ENCODE data around the gene IWS1.

IWS1 gene

DNA sequence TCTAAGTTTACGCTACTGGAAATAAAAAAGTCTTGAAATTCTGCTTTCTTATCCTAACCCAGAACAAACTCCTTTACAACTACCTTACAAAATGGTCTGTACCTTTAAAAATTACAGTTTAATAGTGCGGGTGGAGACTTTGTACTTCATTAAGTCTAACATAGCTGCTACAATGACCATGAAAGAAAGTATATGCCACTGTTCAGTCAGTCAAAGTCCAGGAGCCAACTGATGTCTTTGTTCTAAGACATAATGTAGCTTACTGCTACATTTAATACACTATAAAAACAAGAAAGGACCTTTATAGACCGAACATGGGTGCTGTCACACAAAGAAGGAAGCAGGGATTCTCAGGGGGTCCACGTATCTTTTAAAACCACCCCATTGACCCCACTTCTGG lies 36.0 kb downstream of the IWS1 start:
- no peak for DNase-seq (ENCODE audit: low read depth)

DNA sequence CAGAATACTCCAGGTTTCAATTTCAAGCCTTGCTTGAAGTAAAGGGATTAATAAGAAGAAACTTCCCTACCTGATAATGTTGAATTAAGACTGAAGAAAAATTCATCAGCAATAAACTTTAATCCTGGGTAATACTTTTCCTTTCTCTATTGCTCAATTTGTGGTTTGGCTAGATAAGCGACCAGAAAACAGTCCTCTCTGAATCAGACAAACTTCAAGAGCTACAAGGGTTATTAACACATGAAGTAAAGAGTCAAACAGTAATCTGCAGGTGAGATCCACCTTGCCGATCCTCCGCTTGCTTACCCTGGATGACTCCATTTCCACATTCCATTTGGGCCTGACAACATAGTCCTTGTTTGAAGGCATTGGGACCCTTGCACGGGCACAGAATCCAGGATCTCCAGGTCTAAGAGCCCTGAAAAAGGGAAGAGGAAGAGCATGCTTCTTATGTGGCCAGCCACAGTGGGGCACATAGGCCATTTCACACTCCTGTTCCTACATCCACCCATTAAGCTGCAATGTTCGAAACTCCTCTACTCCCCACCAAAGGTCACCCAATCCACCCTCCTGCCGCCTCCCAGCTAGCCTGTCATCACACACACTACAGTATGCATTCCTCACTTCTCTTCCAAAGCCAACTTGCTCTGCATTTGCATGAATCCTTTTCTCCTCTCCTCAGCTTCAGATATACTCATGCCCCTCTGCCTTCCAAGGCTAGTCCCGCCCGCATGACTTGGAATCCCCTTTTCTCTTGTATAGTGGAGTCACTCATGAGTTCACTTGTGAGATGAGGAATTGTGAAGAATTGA lies 39.8 kb downstream of the IWS1 start:
- no peak for DNase-seq (ENCODE audit: low read depth)

DNA sequence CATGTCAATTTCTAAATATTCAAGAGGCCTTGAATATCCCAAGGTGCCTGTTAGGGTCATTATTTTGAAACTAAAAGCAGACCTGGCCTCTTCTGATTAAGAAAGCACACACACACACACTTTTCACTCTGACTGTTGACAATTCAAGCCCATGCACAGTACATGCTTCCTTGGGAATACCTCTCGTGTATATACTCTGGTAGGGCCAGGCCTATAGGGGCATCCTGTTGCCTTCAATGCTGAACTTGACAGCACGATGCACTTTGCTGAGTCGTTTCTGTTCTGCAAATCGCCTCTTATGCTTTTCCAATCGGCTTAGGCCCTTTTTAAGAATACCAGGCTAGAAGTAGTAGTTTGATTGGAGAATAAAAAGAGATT lies 40.6 kb downstream of the IWS1 start:
- no peak for DNase-seq (ENCODE audit: low read depth)

DNA sequence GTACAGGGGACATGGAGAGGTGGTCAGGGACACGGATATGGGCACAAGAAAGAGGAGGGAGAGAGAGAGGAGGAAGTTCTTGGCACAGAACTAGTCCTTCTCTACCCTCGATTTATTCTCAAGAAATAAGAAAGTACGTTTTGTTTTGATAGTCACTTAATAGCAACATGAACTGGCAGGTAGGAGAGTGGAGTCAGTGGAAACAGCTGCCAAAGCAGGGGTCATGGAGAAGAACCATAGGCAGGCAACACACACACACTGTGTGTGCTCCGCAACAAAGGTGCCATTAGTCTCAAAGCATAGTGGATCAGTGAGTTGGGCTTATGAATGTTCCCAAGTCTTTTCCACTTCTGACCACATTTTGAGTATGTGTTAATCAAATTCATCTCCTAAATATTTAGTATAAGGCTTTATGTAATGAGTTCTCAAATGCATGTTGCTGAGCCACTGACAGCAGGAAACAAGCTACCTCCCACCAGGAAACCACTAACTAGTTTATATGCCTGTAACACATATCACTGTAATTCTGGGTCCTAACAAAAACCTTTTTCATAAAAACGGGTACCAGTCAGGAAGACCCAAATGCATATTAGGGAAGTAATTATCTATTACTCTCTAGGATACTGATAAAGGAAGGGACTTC lies 41.1 kb downstream of the IWS1 start:
- no peak for DNase-seq (ENCODE audit: low read depth)

DNA sequence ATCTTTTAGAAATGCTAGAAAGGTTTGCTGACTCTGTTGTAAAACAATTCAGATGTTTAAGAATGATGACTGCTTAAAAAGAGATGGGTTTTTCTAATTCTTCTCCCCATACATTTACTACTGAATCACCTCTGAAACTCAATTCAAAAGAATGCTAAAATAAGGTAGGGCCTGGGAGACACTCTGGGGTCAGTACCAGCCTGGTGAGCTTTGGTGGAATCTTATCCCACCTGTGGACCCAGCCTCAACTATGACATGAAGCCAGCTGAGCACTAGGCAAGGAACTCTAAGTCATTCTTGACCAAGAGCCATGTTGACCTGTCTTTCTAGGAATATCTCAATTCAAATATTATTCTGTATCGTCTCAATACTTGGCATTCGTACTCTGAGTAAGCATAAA lies 44.3 kb downstream of the IWS1 start:
- DNase-seq (ENCODE audit: low read depth) = no peak

DNA sequence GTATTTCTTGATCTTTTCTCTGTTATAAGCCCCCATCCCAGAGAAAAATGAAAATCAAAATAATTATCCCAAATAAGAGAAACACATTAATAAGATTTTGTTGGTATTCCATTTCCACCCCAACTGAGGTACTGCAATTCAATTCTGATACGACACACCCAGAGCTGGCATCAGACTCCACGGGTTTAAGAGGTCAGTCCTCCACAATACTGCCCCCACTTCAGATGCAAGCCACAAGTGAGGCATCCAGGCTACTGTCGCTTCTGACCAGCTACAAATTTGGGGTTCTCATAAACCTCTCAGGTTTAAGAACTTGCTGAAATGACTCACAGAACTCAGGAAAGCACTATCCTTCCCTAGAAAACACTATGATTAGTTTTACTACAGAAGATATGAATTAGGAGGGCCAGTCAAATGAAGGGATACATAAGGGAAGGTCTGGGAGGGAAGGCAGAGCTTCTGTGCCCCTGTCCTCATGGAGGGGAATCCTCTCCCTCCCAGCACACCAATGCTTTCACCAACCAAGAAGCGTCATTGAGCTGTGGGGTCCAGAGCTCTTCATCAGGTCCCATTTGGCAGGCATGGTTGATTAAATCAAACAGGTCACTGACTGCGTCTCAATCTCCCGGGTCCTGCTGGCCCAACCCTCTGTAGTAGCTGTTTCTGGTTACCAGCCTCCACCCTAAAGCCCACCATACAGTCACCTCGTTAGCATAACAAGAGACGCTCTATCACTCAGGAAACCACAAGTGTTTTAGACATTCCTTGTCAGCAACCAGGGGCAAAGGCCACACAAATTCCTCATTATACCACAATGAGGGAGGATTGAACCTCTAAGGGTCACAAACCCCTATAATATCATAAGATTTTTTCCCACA lies 46.2 kb downstream of the IWS1 start:
- DNase-seq (ENCODE audit: low read depth) = no peak

DNA sequence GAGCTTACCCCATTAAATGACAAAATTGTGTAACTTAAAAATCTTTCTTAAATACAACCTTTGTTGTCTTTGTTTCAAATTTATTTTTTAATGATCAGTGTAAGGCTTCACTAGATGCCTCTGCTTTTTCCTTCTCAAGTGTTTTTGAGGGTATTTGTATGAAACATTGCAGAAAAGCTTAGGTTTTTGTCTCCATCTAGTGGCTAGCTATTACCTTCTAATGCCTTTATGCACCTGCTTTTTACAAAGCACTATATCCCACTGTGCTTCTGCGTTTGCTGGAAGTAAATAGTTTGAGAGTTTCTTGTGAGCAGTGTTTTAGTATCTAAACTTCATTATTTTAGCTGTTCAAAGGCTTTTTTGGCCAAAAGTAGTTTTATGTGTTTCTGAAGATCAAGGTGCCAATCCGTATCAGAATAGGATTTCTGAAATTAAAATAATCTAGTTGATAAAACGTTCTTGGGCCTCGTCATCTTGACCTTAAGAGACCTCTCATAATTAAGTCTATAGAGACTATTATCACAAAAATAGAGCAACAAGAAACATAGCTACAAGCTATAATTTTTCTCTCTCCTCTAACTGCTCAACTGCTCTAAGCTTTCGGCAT lies 47.0 kb downstream of the IWS1 start:
- DNase-seq (ENCODE audit: low read depth) = peak; percentile 36

DNA sequence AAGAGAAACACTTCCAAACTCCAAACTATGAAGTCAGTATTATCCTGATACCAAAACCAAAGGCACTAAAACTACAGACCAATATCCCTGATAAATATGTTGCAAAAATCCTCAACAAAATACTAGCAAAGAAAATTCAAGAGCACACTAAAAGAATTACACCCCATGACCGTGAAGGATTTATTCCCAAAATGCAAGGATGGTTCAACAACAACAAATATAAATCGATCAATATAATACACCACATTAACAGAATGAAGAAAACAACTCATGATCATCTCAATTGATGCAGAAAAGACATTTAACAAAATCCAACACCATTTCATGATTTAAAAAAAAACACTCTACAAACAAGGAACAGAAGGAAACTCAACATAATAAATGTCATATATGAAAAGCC lies 50.5 kb downstream of the IWS1 start:
- DNase-seq (ENCODE audit: low read depth) = no peak

DNA sequence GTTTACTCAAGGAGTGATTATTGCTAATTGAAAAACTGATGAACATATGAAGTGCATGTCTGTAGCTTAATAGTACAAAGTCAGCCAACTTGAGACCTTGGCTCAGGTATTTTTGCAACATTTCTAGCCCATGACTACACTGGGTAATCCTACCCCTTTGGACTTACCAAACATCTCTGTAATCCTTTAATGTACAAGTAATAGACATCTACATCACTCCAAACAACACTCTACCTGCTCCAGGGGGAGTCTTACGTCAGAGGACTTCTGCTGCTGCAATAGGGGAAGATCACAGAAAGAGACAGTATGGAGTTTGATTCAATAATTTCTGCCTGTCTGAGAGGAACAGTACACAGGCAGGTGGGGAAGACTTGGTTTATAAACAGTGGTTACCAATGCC lies 54.0 kb downstream of the IWS1 start:
- no peak for DNase-seq (ENCODE audit: low read depth)

DNA sequence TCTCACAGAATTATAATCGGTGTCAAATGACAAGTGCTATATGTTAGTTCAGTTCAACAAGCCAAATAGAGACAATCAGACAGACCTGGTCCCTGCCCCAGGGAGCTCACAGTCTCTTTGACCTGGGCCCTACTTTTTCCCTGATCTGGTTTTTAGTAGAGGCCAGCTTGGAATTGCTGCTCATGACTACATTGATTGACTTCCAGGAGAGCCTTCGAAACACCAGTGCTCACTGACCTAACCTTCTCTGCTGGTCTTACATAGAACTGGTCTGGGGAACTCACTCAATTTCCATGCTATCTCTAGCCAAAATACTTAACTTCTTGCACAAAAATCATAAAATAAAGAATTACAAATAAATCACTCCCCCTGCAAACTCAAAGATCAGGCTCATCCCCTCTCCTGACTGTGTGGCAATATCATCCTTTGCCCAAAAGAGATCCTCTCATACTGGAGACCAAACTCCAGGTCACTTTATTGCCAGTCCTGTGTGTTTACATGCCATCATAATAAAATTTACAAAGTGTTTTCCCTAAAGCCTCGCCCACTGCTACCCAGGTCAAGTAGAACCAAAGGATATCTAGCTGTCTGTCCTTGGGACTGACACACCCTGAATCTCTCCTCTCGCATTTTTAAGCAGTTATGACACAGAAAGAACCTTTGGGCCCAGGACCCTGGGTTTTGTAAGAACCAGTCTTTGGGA lies 54.9 kb downstream of the IWS1 start:
- no peak for DNase-seq (ENCODE audit: low read depth)

DNA sequence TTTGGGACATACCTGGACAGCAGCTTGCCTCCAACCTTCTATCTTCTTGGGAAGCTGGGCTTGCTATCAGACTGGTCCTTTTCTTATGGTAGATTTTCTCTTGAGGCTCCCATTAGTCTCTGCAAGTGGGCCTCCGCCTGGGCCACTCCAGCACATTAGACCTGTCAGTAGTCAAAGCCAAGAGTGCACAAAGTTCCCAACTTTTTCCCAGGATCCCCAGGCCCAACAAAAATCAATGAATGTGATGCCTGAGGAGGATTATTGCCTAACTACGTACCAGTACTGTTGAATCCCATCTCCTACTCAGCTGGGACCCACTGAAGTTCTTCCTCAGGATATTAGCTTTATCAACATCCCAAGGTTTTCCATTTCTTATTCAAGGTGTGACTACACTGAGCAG lies 56.3 kb downstream of the IWS1 start:
- DNase-seq (ENCODE audit: low read depth) = no peak

DNA sequence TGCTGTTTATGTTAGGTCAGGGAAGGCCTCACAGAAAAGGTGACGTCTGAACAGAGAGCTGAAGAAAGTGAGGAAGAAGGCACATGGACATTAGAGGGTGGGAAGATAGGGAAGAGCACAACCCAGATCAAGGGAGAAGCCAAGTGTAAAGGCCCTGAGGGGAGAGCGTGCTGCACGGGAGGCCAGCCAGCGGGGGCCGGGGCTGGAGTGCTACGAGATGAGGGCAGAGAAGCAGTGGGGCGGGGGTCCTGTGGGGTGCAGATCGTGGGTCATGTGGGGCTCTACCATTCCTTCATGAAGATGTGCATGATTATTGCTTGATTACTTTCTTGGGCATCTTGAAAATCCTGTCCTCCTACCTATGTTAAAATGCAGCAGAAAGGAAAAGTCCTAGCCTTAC lies 57.2 kb downstream of the IWS1 start:
- DNase-seq (ENCODE audit: low read depth) = no peak

DNA sequence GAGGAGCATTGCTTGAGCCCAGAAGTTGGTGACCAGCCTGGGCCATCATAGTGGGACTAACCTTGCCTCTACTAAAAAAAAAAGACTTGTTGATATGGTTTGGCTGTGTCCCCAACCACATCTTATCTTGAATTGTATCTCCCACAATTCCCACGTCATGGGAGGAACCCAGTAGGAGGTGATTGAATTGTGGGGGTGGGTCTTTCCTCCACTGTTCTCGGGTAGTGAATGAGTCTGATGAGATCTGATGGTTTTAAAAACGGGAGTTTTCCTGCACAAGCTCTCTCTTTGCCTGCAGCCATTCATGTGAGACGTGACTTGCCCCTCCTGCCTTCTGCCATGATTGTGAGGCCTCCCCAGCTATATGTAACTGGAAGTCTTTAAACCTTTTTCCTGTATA lies 61.0 kb downstream of the IWS1 start:
- DNase-seq (ENCODE audit: low read depth) = no peak

DNA sequence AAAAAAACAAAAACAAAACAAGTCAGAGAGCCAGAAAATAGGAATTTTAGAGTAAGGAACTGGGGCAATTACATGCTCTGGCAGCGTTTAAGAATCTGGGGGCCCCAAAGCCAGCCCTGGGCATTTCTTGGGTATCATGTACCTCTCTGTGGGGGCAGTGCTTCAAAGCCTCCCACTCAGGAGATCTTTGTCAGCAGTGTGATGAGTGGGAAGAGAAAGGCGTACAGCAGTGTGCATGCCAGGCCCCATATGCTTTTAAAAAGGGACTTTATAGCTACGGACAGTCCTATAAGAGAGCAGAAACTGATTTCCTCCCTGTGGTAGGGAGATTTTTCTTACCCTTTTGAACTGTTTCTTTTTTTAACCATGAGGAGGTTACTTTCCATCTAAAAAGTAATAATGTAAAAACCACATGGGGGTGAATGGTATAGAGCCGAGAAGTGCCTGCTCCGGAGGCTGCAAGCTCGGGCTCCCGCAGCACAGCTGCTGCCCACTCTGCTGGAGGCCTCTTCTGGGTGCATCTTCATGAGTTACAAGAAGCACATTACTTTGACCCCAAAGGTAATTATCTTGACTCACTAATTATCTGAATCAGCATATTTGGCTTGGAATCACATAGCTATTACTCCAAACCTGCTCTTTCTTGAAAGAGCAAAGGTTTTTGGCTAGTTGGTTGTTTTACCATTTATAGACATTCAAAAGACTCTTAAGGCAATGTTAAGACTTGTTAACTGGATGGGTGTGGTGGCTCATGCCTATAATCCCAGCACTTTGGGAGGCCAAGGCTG lies 61.6 kb downstream of the IWS1 start:
- no peak for DNase-seq (ENCODE audit: low read depth)

DNA sequence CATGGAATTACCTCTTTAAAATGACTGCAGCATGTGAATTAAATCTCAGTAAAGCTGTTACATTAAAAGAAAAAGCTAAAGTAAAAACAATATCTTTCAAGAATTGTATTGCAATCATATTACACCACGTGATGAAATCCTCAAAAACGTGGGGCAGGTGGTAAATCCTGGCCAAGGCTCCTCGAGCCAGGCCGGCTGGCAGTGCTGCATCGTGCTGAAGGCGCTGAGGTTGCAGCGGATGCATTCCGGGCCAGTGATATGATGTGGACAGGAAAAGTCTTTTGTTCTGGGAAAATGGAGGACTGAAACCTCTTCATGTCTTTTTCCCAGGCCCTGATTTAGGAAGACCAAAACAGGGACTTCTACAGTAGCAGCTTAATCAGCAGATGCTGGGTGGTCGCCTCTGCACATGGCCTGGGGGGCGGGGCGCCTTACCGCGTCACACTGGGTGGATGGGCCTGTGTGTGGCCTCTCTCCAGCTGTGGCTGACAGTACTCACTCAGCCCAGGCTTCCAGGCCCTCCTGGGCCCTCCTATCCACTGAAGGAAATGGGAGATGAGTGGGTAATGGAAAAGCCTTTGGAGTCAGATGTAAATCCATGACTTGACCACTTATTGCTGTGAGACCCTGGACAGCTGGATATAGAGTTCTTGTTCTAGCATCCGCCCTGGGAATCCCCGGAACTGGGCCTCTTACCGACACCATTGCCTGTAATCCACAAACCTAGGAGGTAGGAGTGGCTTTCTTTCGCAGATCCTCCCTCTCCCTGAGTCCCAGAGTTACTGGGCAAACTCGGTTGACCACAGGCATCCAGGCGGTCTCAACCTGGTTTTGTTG lies 62.9 kb downstream of the IWS1 start:
- DNase-seq (ENCODE audit: low read depth) = no peak

DNA sequence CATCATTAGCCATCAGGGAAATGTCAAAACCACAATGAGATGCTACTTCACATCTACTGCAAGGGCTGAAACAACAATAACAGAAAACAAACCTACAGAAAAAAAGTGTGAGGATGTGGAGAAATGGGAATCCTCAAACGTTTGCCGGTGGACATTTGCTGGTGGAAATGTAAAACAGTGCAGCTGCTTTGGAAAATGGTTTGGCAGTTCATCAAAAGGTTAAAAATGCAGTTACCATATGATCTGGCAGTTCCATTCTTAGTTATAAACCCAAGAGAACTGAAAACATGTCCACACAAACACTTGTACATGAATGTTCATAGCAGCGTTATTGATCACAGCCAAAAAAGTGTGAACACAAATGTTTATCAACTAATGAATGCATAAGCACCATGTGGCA lies 63.8 kb downstream of the IWS1 start:
- DNase-seq (ENCODE audit: low read depth) = no peak

DNA sequence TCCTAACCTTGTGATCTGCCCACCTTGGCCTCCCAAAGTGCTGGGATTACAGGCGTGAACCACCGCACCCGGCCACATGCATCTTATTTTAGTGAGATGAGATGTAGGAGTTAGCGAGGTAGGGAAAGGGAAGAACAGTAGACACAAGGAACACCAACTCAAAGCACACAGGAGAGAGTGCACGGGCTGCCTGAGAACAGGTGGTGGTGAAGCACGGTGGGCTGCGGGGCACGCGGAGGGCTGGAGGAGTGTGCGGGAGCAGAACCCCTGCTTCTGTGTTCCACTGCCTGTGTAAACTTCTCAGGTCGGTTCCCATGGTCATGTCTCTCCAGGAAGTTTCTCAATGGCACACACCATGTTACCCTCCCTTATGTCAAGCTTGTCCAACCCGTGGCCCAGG lies 69.3 kb downstream of the IWS1 start:
- no peak for DNase-seq (ENCODE audit: low read depth)

DNA sequence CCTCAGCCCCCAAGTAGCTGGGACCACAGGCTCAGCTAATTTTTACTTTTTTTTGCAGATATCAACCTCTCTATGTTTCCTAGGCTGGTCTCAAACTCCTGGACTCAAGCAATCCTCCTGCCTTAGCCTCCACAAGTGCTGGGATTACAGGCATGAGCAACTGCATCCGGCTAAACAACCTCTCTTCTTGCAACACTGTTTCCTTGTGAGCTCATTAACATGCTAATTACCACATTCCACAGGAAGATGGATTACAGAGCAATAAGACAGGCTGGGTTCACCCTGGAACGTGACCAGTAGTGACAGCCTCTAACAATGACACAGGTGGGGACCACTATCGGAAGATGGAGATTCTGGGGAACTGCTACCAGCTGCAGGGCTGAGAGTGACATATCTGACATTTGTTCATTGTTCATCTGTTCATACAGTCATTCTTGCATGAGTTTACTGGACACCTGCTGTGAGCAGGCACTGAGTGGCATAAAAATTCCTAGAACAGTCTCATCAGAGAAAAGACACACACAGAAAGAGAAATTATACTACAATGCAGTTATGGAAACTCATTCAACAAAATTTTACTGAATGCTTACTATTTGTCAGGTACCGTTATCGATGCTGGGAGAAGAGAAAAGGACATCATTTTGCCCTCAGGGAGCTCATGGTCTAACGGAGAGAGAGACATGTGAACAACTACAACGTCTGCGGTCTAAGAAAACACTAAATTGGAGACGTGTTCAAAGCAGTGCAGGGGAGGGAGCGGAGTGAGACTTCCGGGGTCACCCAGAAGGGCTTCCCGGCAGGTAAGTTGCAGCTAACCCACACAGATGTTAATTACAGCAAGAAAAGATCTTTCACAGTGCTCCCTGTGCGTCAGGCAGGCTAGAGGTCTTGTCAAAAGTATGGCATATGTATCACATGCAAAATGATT lies 70.5 kb downstream of the IWS1 start:
- DNase-seq (ENCODE audit: low read depth) = no peak
